NCI-H146 treated with DMSO at 0.1 percent for 48 hours (cell line): ENCODE measurements around the gene IDNK.

Source experiments
- DNase-seq: peaks from one replicate; lab custom pipeline; 2025; ENCODE audit not compliant: unreplicated experiment; lab: John Stamatoyannopoulos, UW

IDNK gene

DNA sequence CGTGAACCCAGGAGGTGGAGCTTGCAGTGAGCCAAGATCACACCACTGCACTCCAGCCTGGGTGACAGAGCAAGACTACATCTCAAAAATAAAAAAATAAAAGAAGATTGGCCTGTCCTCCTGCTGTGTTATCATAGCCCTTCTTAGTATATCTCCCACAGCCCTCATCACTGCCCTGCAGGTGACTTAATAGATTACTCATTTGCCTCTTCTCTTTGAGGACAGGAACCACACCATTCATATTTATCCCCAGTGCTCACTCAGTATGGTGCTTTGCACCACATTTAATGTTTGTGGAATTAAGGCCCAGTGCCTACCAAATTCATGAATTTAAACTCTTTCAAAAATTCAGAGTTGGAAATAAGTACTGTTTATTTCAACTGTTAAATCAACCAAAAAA is 10.3 kb downstream of the IDNK start:
- DNase-seq: no peak

DNA sequence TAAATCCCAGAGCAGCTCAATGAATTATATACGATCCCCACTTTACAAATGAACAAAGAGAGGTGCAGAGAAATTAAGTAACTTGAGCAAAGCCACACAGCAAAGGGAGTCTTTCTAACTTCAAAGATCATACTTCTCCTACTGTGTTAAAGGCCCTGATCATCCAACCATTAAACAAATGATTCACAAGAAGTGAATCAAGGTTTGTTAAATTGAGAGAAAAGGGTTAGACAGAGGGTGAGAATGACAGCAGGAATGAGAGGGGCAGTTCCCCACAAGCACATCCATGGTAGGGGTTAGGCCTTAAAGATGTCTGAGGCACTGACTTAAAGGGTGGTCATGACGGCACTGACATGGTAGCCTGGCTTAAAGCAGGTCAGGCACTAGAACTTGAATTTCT is 10.7 kb downstream of the IDNK start:
- DNase-seq: no peak

DNA sequence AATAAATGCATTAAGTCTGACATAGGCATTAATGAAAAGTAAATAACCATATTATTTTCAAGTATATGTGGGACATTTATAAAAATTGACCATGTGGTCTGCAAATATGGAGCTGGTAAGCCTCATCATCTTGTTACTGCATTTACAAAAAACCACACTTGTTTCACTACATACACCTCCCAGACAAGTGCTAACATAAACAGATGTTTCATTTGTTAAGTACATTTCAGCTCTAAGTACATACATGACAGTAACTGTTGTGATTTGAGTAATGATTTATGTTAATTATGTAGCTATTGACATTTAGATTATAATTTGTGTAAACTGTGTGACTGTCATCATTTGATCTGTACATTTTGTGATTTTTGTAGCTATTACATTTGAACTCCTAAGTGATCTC is 13.9 kb downstream of the IDNK start:
- DNase-seq: no peak

DNA sequence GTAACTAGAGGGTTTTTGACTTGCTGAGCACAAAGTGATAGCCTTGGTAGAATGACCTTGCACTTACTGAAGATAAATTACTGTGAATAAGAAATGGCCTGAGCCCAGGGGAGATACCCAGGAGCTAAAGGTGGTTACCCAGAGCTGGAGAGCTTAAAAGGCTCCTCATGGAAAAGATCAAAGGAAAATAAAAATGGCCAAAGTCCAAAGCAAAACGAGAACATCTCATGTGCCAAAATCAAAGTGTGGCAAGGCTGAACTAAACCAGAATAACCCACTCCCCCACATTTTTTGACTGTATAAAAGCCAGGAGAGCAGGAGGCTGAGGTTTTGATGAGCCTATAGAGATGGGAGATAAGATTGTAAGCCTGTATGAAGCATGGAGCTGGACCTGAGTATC is 14.4 kb downstream of the IDNK start:
- no peak for DNase-seq

DNA sequence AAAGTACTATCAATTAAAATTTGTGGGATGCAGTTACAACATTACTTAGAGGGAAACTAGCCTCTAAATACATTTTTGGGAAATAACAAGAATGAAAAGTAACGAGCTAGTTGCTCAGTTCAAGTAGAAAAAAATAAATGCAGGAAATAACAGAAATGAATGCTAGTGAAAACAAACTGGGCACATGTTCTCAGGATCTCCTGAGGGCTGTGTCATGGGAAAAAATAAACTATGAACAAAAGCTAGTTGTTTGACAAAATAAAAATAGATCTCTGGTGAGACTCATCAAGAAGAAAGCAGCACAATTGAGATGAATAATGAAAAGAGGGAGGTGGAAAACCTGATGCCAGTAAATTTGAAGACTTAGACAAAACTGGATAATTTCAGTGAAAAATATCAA is 16.3 kb downstream of the IDNK start:
- DNase-seq: no peak

DNA sequence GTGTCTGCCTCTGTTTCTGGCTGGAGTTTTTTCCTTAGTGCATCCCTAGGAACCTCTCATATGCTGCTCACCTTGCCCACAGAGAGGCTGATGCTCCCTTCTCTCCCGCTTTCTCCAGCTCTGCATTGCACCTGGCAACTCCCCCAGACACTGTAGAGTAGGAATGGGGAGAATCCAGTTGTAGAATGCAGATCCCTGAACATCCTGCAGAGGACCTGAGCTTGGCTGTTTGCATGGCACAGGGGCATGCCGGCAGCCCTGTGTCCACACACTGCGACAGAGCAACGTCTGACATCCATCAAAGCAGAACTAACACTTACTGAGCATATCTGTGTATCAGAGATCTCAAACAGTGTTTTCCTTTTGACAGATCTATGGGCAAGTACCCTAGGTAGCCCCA is 19.9 kb downstream of the IDNK start:
- no peak for DNase-seq

DNA sequence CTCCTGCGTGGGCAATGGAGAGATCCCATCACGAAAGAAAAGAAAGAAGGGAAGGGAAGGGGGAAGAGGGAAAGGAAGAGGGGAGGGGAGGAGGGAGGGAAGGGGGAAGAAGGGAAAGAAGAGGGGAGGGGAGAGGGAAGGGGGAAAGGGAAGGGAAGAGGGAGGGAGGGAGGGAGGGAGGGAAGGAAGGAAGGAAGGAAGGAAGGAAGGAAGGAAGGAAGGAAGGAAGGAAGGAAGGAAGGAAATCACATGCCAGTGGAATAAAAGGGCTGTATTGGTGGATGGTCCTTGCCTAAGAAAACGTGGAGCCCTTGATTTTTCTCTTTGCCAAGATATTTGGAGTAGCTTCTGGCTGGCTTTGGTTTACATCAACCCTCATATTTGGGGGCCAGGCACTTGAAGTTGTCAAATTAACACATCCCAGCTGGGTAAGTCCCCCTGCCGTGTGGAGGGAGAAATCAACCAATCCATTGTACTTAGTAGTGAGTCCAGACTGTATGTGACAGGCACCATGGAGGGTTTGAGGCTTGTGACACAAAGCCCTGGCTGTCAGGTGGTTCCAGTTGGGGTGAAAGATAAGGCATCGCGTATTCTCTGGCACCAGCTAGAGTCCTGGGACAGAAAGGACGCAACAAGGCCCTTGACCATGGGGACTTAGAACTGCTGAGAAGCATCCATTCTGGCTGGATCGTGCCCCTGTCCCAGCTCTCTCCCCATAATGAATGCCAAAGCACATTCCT is 23.7 kb downstream of the IDNK start:
- no peak for DNase-seq

DNA sequence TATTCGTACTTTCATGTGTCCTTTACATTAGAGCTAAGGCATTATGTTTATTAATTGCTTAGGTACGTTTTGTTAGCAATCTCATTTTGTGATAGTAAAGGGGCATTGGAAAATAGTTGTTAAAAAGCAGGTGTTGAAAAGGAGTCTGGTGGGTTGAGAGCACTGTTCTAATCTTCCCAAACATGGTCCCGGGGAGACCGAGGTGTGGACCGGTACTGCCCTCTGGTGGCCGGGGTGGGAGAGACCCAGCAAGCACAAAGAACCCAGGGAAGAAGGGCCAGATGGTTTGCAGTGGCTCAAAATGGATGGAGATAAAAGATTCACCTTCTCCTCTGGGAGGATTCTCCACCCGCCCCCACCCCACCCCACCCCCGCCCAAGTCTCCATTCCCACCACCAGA is 26.1 kb downstream of the IDNK start:
- DNase-seq: peak; percentile 1

DNA sequence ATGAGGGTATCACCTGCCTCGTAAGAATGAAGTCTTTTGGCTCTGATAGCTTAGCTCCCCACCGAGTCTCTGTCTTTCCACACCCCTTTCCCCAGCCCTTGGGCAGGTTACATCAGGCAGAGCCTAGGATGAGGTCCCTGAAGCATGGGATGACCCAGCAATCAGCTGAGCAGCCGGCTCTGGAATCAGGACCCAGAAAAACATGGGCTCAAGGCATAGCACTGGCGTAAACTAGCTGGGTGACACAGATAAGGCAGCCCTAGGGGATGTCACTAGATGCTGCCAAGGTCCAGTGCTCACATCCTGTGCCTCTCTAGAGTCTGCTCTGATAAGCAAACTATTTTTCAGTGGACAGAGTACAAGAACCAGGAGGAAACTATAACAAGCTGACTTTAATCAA is 26.6 kb downstream of the IDNK start:
- no peak for DNase-seq

DNA sequence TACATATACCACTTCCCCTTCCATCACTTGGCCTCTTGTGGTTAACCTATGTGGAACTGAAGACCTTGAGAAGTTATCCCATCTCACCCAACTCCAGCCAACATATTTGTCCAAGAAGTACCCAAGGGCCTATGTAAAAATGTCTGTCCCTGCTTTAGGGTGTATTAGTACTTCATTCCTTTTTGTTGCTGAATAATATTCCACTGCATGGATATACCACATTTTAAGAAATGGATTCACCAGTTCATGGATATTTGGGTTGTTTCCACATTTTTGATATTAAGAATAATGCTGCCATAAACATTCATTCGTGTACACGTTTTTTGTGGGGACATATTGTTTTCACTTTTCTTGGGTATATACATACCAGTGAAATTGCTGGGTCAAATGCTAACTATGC is 28.6 kb downstream of the IDNK start:
- no peak for DNase-seq

DNA sequence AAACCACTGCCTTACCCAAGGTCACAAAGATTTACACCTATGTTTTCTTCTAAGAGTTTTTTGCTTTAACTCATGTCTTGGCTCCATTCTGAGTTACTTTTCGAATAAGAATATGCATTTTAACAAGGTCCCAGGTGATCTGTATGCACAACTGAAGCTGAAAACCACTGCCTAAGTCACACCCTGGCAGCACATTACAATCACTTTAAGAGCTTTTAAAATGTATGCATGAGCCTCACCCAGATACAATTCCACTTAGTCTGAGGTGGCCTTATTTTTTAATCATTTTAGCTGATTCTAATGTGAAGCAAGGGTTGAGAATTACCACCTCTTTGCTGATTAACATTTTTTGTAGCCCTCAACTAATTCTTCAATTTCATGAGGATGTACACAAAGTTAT is 29.5 kb downstream of the IDNK start:
- DNase-seq: no peak

DNA sequence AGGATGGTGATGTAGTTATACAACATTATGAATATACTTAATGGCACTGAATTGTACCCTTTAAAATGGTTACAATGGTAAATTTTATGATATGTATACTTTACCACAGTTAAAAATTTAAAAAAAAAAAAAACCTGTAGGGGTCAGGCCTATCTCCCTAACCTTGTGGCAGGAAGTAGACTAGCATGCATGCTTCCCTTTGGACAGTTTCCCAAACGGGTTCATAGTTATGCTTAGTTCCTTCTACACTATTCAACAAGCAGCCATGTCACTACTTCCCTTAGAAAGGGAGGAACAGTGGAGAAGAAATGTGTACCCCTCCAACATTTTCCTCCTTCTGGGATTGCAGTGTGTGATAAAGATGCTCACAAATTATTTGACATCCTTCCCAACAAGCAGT is 32.5 kb downstream of the IDNK start:
- DNase-seq: no peak

DNA sequence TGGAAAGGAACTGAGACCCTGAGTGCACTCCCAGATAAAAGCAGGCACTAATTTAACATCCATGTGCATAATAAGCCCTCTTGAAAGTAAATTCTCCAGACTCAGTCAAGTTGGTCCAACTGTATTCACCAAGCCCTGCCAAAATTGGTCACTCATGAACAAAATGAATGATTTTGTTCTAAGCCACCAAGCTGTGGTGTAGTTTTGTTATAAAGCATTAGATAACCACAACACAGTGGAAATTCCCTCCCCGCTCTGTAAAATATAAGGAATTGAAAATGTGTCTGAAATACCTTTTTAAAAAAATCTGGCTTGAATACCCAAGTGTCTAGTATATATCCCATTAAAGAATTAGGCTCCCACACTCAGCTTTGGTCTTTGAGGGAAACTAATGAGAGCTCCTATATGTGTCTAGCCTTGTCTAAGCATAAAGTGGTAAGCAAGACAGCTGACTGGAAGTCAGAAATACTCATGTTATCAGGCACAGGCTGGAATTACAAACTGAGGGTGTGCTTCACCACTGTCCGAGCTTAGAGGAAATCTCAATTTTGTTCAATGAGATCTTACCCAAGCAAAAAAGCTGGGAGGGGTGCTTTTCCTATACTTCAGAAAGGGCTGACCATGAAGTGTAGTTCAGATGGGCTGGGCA is 33.2 kb downstream of the IDNK start:
- DNase-seq: no peak

DNA sequence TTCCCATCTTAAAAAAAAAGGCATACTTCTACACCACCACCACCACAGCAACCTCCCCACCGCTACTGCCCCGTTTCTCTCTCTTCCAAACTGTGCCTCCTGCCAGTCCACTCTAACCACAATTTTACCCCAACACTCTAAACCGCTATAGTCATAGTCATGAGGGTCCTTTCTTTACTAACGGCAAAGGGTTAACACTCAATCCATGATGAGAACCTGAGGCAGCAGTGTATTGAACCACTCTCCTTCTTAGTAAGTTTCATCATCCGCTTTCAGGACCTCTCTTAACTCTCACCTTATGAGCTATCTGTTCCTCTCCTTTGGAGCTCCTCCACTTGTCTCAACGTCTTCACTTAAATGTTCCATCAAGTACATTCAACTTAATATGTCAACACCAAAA is 34.0 kb downstream of the IDNK start:
- no peak for DNase-seq

DNA sequence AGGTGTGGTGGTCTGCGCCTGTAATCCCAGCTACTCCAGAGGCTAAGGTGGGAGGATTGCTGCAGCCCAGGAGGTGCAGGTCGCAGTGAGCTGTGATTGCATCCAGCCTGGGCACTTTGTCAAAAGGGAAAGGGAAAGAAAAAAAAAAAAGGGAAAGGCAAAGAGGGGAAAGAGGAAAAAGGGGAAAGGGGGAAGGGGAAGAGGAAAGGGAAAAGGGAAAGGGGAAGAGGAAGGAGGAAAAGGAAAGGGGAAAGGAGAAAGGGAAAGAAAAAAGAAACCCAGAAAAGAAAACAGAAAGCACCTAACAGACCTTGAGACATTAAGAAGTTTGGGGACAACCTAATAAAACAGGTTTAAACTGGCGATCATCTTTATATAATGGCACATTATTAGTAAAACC is 40.0 kb downstream of the IDNK start:
- no peak for DNase-seq

DNA sequence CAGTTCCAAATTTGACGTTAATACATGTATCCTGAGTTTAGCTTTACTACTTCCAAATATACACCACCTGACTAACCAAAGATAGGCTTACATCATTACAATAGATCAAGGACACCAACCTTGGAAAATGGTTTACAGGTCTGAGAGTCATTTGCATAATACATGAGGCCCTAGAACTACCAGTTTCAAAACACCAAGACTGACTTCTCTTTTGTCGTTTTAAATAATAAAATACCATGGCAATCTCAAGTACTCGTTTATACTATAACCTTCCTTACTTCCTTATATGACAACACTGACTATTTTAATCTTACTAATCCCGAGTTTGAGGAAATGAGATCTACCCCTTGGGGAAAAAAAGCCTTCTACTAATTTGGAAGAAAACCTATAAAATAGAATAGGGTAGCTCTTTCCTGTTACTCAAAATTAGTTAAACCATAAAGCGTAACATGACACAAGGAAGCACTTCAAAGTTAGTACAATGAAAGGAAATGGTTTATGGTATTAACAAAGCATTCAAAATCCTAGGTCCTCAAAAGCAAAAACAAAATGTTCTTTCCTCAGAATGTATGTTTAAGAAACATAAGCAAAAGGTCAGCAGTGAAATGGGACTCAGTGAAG is 42.7 kb downstream of the IDNK start:
- DNase-seq: no peak

DNA sequence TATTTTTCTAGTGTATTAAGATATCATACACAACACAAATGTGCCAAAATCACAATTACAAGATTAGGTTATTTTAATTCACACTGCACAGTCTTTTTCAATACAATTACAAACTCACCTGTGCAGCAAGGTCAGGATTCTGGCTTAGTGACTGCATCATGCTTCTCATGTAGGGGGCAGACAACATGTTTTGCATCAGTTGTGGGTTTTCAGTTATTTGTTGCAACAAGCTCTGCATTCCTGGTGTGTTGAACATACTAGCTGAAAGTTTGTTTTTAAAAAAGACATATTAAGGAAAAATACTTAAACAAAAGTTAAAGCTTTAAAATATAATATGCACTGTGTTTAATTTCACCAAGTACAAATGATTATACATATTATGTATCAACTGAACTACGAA is 46.1 kb downstream of the IDNK start:
- no peak for DNase-seq

DNA sequence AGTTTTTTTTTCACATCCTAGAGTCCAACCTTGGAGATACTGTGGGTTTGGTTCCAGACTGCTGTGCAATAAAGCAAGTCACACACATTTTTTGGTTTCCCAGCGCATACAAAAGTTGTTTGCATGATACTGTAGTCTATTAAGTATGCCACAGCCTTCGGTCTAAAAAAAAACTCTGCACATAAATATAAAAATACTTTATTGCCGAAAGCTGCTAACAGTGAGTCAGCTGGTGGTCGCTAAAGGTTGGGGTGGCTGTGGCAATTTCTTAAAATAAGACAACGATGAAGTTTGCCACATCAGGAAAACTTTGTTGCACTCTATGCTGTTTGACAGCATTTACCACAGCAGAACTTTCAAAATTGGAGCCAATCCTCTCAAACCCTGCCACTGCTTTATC is 47.4 kb downstream of the IDNK start:
- no peak for DNase-seq

DNA sequence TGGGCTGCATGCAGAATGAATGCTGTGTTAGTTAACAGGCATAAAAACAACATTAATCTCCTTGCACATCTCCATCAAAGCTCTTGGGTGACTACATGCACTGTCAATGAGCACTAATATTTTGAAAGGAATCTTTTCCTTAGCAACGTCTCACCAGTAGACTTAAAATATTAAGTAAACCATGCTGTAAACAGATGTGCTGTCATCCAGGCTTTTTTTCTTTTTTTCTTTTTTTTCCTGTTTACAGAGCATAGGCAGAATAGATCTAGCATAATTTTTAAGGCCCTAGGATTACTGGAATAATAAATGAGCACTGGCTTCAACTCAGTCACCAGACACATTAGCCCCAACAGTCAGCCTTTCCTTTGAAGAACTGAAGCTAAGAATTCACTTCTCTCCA is 48.5 kb downstream of the IDNK start:
- DNase-seq: no peak

DNA sequence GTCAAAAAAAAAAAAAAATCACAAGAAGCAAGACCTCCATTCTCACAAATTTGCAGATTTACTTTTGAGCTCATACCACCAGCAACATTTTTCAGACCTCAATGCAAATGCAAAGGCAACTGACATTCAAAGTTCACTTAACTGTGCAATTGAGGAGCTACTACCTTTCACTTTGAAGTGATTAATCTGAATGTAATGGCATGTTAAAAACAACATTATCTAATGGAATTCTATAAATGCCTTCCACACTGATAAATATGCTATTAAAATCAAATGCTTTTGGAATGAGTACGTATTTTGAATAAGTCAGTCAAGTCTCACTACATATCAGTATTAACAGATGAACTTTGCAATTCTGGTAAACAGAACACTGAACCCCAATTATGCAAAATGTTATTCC is 52.5 kb downstream of the IDNK start:
- no peak for DNase-seq

DNA sequence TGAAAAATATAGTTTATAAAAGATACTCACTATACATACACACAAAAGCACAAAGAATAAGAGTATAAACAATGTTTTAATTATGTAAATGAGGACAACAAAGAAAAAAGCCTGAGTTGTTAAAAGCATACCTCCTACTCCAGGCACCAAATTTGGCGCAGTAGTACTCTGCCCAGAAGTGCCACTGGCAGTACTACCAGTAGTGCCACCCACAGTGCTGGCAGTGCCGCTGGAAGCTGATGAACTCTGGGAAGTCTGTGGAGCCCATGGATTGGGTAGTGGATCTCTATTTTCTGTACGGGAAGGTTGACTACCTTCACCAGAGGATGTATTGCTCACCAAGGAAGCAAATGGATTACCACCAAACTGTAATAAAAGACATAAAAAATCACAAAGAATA is 54.7 kb downstream of the IDNK start:
- DNase-seq: no peak

DNA sequence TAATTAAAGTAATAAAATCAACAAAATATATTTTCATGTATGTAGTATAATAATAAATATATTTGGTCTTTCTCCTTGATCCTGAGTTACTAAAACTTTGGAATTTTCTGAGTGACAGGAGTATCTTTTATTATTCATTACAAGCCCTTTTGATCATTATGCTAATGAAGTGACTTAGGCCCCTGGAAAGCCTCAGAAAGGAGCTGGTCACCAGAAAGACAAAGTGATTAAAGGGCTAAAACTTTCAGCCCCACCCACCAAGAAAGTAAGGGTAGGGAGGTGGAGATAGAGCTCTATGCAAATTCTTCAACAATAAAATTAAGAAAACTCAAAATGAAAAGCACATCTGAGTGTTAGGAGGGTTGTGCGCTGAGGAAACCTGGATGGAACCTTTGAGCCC is 57.3 kb downstream of the IDNK start:
- DNase-seq: no peak

DNA sequence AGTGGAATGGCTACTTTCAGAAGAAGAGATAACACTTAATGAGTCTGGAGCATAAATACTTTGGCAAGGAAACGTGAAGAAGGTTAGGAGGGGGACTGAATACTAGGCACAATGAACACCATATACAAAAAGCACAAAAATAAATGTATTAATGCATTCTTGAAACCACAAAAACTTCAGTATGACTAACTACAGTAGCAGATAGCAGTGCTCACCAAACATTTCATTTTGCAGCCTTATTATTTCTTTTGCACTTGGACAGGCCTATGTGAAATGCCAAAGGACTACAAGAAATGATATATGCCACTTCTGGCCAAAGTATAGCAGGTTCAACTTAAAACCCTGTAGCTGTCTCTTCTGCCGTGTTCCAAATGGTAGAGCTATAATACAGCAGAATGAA is 58.5 kb downstream of the IDNK start:
- DNase-seq: no peak
